CD4-positive, alpha-beta T cell treated with Interleukin-15 for 1 hour (primary cell): ENCODE measurements around the gene CAMTA1.

Source experiments
- DNase-seq: peaks from one replicate; pipeline ENCODE4 v3.0.0-alpha.2; 2020

The CAMTA1 gene

GRCh38 chr1:7578206-7578605 is 793.0 kb downstream of the CAMTA1 start:
- no peak for DNase-seq

DNA sequence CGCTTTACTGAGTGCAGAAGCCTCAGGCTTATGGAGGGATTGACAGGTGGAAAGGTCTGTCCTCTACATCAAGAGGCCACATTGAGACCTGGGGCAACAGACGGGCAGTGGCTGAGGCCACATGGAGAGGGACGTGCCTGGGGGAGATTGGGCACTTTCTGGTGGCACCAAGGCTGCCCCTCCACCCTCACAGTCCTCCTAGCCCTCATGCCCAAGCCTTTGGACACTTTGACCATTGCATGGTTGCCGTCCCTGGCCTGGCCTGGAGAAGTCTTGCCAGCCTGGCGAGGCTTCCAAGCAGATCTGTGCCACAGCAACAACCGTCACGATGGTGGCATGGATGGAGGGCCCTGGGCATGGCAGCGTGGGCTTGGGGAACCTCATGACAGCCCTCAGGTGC is 793.8 kb downstream of the CAMTA1 start:
- no peak for DNase-seq

DNA sequence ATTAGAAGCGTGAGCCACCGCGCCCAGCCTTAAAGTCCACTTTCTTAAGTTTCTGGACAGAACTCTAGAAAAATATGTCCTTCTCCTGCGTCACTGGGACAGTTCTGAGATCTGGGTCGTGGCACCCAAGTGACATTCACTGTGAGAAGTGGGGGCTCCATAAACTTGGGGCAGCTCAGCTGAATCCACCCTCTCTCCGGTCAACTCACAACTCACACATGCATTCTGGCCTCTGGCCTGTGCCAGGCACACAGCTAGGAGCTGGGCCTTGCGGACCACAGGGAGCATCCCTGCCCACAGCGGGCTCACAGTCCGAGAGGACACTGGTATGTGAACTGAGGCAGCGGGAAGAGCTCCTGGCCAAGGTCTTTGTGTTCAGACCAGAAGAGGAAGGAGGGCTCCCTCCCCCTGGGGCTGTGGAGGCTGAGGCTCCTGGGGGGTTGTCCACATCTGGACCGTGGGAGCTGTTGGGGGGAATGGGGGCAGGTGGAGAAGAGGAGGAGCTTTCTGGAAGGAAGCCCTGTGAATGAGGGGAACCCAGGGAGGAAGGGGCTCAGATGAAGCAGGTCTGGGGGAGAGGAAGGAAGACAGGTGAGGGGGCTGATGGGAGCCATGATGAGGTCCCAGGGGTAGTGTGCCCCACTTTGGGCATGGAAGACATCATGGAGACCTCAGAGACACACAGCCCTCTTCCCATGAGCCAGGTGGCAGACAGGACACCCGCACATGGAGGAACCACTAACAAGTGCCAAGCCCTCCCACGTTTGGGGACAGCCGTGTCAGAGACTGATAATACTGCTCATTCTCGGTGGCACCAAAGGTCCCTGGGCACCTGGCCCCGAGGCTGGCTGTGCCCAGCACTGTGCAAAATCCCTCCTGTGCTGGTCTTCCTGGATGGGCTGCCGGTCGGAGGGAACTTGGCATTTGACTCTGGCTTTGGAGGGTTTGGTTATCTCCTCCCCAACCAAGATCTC is 794.9 kb downstream of the CAMTA1 start:
- DNase-seq, result no peak

GRCh38 chr1:7580923-7581753 is 795.9 kb downstream of the CAMTA1 start:
- DNase-seq, result no peak

DNA sequence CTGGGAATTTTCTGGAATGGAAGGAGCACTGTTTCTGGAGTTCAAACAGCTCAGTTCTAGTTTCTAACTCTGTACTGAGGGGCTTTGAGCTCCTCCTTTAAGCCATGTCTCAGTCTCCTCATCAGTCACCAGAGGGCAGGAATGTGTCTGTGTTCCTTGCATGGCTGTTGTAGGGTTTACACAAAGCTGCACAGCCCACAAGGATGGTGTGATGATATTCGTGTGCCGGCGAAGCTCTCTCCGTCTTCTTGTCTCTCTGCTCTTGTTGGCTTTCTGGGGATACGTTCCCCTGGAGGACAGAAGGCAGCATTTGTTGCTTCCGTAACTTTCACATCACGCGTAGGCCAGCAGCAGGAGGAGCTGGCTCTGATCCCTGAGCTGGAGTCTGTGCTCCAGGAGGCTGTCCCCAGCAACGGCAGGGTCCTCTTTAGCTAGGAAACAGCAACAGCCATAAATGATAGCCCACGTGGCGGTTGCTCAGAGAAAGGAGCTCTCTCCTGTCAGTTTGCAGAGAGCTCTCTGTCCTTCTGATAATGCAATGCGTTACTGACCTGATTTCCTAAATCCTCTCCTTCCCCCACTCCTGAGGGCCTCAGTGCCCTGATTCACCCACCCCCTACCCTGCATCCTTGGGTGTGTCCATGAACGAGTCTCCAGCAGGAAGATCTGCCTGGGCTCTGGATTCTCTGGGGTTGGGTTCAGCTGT is 796.7 kb downstream of the CAMTA1 start:
- DNase-seq, result no peak

GRCh38 chr1:7582460-7582972 is 797.3 kb downstream of the CAMTA1 start:
- no peak for DNase-seq

DNA sequence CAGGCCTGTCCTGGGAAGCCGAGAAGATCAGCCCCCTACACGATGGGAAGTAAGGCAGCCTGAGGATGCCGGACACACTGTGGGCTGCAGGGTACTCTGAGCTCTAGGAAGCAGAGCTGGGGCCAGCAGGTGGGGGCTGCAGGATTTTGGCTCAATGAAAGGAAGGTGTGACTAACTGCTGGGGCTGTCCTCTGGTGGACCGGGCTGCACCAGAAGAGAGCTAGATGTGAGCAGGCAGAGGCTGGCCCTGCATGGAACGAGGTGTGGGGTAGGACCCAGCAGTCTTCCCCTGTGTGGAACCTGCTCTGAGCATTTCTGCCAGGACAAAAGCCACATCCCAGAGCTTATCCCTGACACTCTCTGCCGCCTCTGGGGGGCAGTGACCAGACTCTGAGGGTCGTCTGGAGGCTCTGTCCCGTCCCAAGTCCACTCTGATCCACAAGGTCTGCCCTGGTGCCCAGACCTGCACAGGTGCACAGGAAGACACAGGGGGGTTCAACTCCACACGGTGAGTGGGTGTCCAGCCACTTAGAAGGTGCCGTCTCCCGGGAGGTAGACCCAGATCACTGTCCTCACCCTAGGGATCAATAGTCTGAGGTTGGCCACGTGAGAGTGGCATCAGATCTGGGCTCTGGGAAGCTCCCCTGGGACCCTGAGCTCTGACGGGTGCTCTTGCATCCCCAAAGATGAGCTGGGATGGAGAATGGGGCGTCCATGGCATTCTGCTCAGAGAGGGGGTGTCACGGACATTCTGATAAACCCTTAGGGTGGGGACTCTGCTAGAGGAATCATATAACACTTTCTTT is 798.2 kb downstream of the CAMTA1 start:
- DNase-seq, result no peak

DNA sequence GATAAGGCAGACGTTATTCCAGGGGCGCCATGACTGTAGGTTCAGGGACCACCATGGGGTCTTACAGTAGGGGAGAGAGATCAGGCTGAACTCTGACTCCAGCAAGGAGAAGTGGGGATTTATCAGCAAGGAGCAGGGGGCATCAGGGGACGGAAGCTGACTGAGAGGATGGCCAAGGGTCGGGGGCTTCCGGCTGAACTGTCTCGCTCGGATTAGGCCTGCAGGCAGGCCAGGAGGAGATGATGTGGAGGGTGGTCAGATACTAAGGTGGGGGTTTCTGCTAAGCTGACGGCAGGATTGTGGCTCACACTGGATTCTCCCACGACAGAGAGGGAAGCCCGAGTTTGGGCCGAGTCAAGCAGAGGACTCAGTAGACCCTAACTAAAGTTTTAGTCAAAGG is 798.9 kb downstream of the CAMTA1 start:
- DNase-seq, result no peak

DNA sequence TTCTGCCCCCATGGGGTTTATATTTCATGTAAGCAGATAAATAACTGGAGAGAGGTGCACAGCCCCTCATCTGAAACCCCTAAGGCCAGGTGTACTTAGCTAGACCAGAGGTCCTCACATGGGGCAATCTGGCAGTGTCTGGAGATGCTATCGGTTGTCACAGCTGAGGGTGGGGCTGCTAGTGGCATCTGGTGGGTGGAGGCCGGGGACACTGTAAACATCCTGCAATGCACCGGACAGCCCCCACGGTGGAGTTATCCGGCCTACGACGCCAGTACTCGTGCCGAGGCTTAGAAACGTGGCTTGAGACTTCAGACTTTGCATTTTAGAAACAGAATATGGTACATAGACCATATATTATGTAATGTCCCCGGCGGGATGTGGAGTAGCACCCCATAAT is 799.4 kb downstream of the CAMTA1 start:
- DNase-seq, result no peak

DNA sequence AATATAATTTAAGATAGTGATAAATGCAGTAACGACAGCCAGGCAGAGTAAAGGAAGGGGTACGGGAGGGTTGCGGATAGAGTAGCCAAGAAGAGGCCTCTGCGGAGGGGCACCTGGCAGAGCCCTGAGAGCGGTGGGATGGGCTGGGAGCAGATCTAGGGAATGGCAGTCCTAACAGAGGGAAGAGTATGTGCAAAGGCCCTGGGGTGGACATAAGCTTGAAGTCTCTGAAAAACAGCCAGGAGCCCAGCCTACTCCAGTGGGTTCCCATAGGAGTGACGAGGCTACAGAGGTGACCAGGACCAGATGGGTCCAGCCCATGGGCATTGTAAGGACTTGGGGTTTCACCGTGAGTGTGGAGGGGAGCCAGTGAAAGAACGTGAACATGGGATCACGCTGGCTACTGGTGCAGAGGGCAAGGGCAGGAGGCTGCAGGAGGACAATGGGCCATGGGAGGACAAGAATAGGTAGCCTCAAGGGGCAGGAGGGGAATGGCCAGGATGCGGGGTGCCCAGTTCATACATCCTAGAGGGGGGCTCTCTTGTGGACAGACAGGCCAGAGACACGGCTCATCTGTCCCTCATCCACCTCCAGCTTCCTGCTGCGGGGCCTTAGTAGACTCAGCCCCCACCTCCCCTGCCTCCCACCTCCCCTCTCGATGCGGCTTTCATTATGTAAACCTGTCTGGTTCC is 800.1 kb downstream of the CAMTA1 start:
- no peak for DNase-seq

- no peak for DNase-seq
These were observed 801.0 kb downstream of the CAMTA1 start for GRCh38 chr1:7586031-7586941.

- no peak for DNase-seq
These were observed 802.0 kb downstream of the CAMTA1 start for GRCh38 chr1:7587108-7587772.

- no peak for DNase-seq
These were observed 802.7 kb downstream of the CAMTA1 start for GRCh38 chr1:7587773-7588456.

DNA sequence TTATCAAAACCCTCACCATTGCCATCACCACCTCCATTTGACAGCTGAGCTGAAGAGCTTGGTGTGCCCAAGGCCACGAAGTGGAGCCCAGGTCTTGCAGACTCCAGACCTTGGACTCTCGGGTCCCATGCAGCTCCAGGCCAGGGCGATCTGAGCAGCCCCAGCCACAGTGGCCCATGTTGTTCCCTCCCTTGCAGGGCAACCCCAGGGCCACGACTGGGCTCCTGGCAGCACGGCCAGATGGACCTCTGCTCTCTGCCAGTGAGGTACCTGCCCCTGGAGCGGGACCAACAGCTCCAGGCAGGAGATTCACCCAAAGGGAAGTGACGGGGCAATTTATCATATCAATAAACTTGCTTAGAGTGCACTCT is 803.2 kb downstream of the CAMTA1 start:
- no peak for DNase-seq

- DNase-seq, result no peak
These were observed 804.0 kb downstream of the CAMTA1 start for GRCh38 chr1:7589080-7589735.

GRCh38 chr1:7589774-7590425 is 804.6 kb downstream of the CAMTA1 start:
- DNase-seq, result no peak

DNA sequence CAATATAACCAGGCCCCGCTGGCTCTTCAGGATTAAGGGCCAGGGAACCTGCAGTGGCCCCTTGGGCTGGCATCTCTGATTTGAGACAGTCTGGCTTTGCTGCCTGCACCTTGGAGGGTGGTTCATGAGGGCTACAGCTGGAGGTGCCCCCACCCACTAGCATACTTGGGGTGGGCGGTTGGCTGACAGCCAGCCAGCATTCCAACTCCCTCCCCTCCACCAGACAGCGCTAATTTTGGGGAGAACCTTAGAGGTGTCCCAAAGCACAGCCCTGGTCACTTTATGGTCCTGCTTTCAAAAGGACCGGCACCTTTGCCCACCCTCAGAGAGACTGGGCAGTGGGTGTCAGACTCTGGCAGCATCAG is 805.2 kb downstream of the CAMTA1 start:
- DNase-seq, result no peak

DNA sequence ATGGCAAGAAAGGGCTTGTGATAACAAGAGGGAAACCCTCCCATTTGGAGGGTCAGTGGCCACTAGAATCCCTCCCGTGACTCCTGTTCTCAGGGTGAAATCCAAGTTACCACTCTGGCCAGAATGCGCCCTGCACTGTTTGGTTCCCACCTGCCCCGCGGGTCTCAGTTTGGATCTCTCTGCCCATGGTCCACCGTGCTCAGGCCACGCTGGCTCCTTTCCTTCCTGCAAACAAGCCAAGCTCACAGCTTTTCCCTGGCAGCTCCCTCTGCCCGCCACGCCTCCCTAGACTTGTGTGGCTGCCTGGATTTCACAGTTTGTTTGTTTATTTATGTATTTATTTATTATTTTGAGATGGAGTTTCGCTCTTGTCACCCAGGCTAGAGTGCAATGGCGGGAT is 806.3 kb downstream of the CAMTA1 start:
- DNase-seq, result no peak
